Liver (tissue), 9 donors: ENCODE data around the gene LRRC19. TPM values are rescaled to one million over a fixed set of nuclear protein-coding genes. Genes with fewer than 3 reads are reported as not detected.
A peak's percentile ranks its signal among the peaks of the same experiment; 100 is the strongest.

Experiments used
- DNase-seq: peaks from one replicate; pipeline ENCODE4 v3.0.0-alpha.2; 2017; ENCODE audit warnings: low spot score
- H3K27ac ChIP-seq, 2 donors: one replicate each; pipeline ENCODE4 v1.7.0; 2013; ENCODE audit warnings: inconsistent platforms in 2 of 2, low read length in 2 of 2, control low read depth in 1 of 2, low read depth in 1 of 2, mild to moderate bottlenecking in 1 of 2
- H3K27me3 ChIP-seq, 4 donors: one replicate each; pipeline versions ENCODE4 v1.6.1 to v1.7.0; 2013; ENCODE audit warnings: low read length in 3 of 4, inconsistent platforms in 1 of 4, mild to moderate bottlenecking in 1 of 4, moderate library complexity in 1 of 4; ENCODE audit not compliant: control insufficient read depth in 4 of 4, insufficient read depth in 4 of 4
- H3K36me3 ChIP-seq, 4 donors: one replicate each; pipeline versions ENCODE4 v1.6.1 to v1.7.0; 2013; ENCODE audit warnings: low read length in 3 of 4, mild to moderate bottlenecking in 3 of 4, low read depth in 1 of 4, moderate library complexity in 1 of 4; ENCODE audit not compliant: control insufficient read depth in 4 of 4, insufficient read depth in 3 of 4
- H3K4me1 ChIP-seq, 4 donors: one replicate each; pipeline versions ENCODE4 v1.6.1 to v1.7.0; 2013; ENCODE audit warnings: low read length in 3 of 4, mild to moderate bottlenecking in 3 of 4, moderate library complexity in 1 of 4; ENCODE audit not compliant: control insufficient read depth in 4 of 4, insufficient read depth in 4 of 4
- H3K4me3 ChIP-seq, 3 donors: one replicate each; pipeline versions ENCODE4 v1.6.1 to v1.7.0; 2013; ENCODE audit warnings: low read length in 3 of 3, control low read depth in 1 of 3, low read depth in 1 of 3, mild to moderate bottlenecking in 1 of 3
- H3K9ac ChIP-seq, 2 donors: one replicate each; pipeline ENCODE4 v1.7.0; 2013; ENCODE audit warnings: low read length in 2 of 2, mild to moderate bottlenecking in 2 of 2, moderate library complexity in 2 of 2, control low read depth in 1 of 2, low read depth in 1 of 2
- H3K9me3 ChIP-seq, 4 donors: one replicate each; pipeline versions ENCODE4 v1.6.1 to v1.7.0; 2013; ENCODE audit warnings: low read length in 3 of 4; ENCODE audit not compliant: control insufficient read depth in 4 of 4
- ATF3 ChIP-seq: IDR thresholded peaks from 2 replicates; pipeline ENCODE4 v1.6.1; 2016; ENCODE audit warnings: antibody characterized with exemption
- FOXA1 ChIP-seq: IDR thresholded peaks from 2 replicates; pipeline ENCODE4 v1.6.1; 2016; ENCODE audit warnings: antibody characterized with exemption
- GABPA ChIP-seq, 2 donors: IDR thresholded peaks in 1 of 2; conservative IDR thresholded peaks in 1 of 2; 2 replicates each; pipeline ENCODE4 v1.6.1; 2016; ENCODE audit warnings: antibody characterized with exemption in 2 of 2, mild to moderate bottlenecking in 1 of 2, moderate library complexity in 1 of 2
- HNF4A ChIP-seq, 2 donors: conservative IDR thresholded peaks; 2 replicates each; pipeline ENCODE4 v1.6.1; 2016; ENCODE audit warnings: antibody characterized with exemption in 2 of 2, mild to moderate bottlenecking in 2 of 2
- HNF4G ChIP-seq: IDR thresholded peaks from 2 replicates; pipeline ENCODE4 v1.6.1; 2016; ENCODE audit warnings: antibody characterized with exemption
- JUND ChIP-seq, 2 donors: IDR thresholded peaks; 2 replicates each; pipeline ENCODE4 v1.6.1; 2016; ENCODE audit warnings: antibody characterized with exemption in 2 of 2
- RAD21 ChIP-seq, 2 donors: IDR thresholded peaks; 2 replicates each; pipeline ENCODE4 v1.6.1; 2016; ENCODE audit warnings: antibody characterized with exemption in 2 of 2, mild to moderate bottlenecking in 2 of 2
- RXRA ChIP-seq, 2 donors: IDR thresholded peaks; 2 replicates each; pipeline ENCODE4 v1.6.1; 2017 to 2018; ENCODE audit warnings: antibody characterized with exemption in 2 of 2, mild to moderate bottlenecking in 1 of 2
- SP1 ChIP-seq: IDR thresholded peaks from 2 replicates; pipeline ENCODE4 v1.6.1; 2018; ENCODE audit warnings: antibody characterized with exemption, mild to moderate bottlenecking
- TAF1 ChIP-seq: conservative IDR thresholded peaks from 2 replicates; pipeline ENCODE4 v1.6.1; 2016; ENCODE audit warnings: antibody characterized with exemption, mild to moderate bottlenecking
- WGBS: extraction: QIAGEN DNeasy Blood & Tissue Kit; methylation state at CpG from one replicate; pipeline ENCODE4 v1.1.7; 2013; 5-methylcytosine and 5-hydroxymethylcytosine counted together
- polyA plus RNA-seq, 2 donors: library from polyadenylated mRNA; stranded (reverse) in 1 of 2; unstranded in 1 of 2; fragments of 200-250 nt in 1 of 2; fragments of >200 nt in 1 of 2; fragmentation: Nextera tagmentation in 1 of 2; extraction: Ambion mirVana in 1 of 2; gene quantifications; one replicate each; pipeline versions ENCODE4 v1.2.1 to v1.2.3, GENCODE V29; 2013 to 2015
- total RNA-seq, 2 donors: library from RNA; depleted of rRNA; stranded (reverse); fragments of >200 nt; gene quantifications; one replicate each; pipeline ENCODE4 v1.2.3, GENCODE V29; 2014
- TF ChIP-seq, protein P1 (sequence below): fragments of 150-350 bp; IDR thresholded peaks from 2 replicates; pipeline ENCODE4 v1.5.1; 2017; ENCODE audit warnings: improper control_type of control experiment, low read depth, low read length; ENCODE audit not compliant: missing input control
- TF ChIP-seq, protein P2 (sequence below): IDR thresholded peaks from 2 replicates; pipeline ENCODE4 v1.6.1; 2016; ENCODE audit warnings: antibody characterized with exemption, mild to moderate bottlenecking
- donor health status: healthy.
- donor health status: healthy.
- donor health status: healthy.
- donor health status: healthy.
- donor health status: healthy.

The LRRC19 gene
- total and polyA plus RNA-seq, 4 donors, result 0.27 to 2.1 (median 1.9) TPM

- TF ChIP-seq HNF4G, result no peak
- no peak for TF ChIP-seq SP1
- TF ChIP-seq RXRA (IDR thresholded peaks at IDR 0.05), result no peak
- H3K9me3 ChIP-seq, result no peaks in the 10 kb centered on the region
- H3K36me3 ChIP-seq, result peaks cover 2 to 15% (median 11%) of the 10 kb centered on the region in 4 donors
- 65% methylated on average over 1 of the region's 1 CpG for WGBS
- DNase-seq, result no peak
- H3K4me1 ChIP-seq, result no peaks in the 10 kb centered on the region
- no peak overlapping the region for H3K27ac ChIP-seq
- H3K9ac ChIP-seq, result no peak overlapping the region
- H3K4me3 ChIP-seq, result no peak overlapping the region
- no peaks in the 10 kb centered on the region for H3K27me3 ChIP-seq
These were observed 22.1 kb downstream of the LRRC19 start for GRCh38 chr9:26983340-26983739.

- DNase-seq, result peak; percentile 42
- peaks cover 0 to 5% (median 3%) of the 10 kb centered on the region in 4 donors for H3K36me3 ChIP-seq
- no peak overlapping the region for H3K27ac ChIP-seq
- H3K9ac ChIP-seq, result no peak overlapping the region
- no peak overlapping the region for H3K4me3 ChIP-seq
- WGBS, result 88% methylated on average over 18 of the region's 18 CpGs
- no peaks in the 10 kb centered on the region for H3K27me3 ChIP-seq
- no peaks in the 10 kb centered on the region for H3K9me3 ChIP-seq
- peak; percentile 81 to 86 for TF ChIP-seq RAD21 (IDR thresholded peaks at IDR 0.05)
- TF ChIP-seq, protein P1, sequence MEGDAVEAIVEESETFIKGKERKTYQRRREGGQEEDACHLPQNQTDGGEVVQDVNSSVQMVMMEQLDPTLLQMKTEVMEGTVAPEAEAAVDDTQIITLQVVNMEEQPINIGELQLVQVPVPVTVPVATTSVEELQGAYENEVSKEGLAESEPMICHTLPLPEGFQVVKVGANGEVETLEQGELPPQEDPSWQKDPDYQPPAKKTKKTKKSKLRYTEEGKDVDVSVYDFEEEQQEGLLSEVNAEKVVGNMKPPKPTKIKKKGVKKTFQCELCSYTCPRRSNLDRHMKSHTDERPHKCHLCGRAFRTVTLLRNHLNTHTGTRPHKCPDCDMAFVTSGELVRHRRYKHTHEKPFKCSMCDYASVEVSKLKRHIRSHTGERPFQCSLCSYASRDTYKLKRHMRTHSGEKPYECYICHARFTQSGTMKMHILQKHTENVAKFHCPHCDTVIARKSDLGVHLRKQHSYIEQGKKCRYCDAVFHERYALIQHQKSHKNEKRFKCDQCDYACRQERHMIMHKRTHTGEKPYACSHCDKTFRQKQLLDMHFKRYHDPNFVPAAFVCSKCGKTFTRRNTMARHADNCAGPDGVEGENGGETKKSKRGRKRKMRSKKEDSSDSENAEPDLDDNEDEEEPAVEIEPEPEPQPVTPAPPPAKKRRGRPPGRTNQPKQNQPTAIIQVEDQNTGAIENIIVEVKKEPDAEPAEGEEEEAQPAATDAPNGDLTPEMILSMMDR, result peak; percentile 58
- no peak for TF ChIP-seq TAF1
- H3K4me1 ChIP-seq, result no peaks in the 10 kb centered on the region
These were observed 29.5 kb downstream of the LRRC19 start for GRCh38 chr9:26975728-26976707.

GRCh38 chr9:26974927-26975326 lies 30.5 kb downstream of the LRRC19 start:
- H3K9me3 ChIP-seq, result no peaks in the 10 kb centered on the region
- no peaks in the 10 kb centered on the region for H3K27me3 ChIP-seq
- 95% methylated on average over 4 of the region's 4 CpGs for WGBS
- no peak overlapping the region for H3K9ac ChIP-seq
- peaks cover 0 to 3% (median 1%) of the 10 kb centered on the region in 4 donors for H3K36me3 ChIP-seq
- DNase-seq, result no peak
- H3K4me3 ChIP-seq, result no peak overlapping the region
- no peak overlapping the region for H3K27ac ChIP-seq
- TF ChIP-seq SP1 (no peak), GABPA (IDR thresholded peaks at IDR 0.05 in 1 of 2, conservative IDR thresholded peaks at IDR 0.05 in 1 of 2) (no peak), RAD21 (IDR thresholded peaks at IDR 0.05) (no peak), HNF4G (no peak), ATF3 (no peak), FOXA1 (no peak), HNF4A (conservative IDR thresholded peaks at IDR 0.05) (no peak), JUND (IDR thresholded peaks at IDR 0.05) (no peak), RXRA (IDR thresholded peaks at IDR 0.05) (no peak), TAF1 (no peak)
- TF ChIP-seq, protein P2, sequence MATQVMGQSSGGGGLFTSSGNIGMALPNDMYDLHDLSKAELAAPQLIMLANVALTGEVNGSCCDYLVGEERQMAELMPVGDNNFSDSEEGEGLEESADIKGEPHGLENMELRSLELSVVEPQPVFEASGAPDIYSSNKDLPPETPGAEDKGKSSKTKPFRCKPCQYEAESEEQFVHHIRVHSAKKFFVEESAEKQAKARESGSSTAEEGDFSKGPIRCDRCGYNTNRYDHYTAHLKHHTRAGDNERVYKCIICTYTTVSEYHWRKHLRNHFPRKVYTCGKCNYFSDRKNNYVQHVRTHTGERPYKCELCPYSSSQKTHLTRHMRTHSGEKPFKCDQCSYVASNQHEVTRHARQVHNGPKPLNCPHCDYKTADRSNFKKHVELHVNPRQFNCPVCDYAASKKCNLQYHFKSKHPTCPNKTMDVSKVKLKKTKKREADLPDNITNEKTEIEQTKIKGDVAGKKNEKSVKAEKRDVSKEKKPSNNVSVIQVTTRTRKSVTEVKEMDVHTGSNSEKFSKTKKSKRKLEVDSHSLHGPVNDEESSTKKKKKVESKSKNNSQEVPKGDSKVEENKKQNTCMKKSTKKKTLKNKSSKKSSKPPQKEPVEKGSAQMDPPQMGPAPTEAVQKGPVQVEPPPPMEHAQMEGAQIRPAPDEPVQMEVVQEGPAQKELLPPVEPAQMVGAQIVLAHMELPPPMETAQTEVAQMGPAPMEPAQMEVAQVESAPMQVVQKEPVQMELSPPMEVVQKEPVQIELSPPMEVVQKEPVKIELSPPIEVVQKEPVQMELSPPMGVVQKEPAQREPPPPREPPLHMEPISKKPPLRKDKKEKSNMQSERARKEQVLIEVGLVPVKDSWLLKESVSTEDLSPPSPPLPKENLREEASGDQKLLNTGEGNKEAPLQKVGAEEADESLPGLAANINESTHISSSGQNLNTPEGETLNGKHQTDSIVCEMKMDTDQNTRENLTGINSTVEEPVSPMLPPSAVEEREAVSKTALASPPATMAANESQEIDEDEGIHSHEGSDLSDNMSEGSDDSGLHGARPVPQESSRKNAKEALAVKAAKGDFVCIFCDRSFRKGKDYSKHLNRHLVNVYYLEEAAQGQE, result no peak
- TF ChIP-seq, protein P1, result no peak
- no peaks in the 10 kb centered on the region for H3K4me1 ChIP-seq
